Kidney (tissue), 14 donors: Measurements from ENCODE around the gene PXN. TPM values are rescaled to one million over a fixed set of nuclear protein-coding genes. Genes with fewer than 3 reads are reported as not detected.
"Not testable (repeated sequence)": the region's sequence is repeated elsewhere in the genome, so short reads cannot be mapped to it uniquely, and the experiment has no call there.

Experiments used
- DNase-seq, 5 donors: peaks; one replicate each; pipeline ENCODE4 v3.0.0-alpha.2; 2013 to 2020
- FAIRE-seq: peaks from 2 replicates; lab custom pipeline; 2012; peaks lifted over from hg19 to GRCh38; lab: Jason Lieb, UNC
- H3K27ac ChIP-seq, 2 donors: one replicate each; pipeline ENCODE4 v1.7.0; 2013; ENCODE audit warnings: low read depth in 2 of 2, low read length in 2 of 2, inconsistent platforms in 1 of 2
- H3K27me3 ChIP-seq: one replicate; pipeline ENCODE4 v1.7.1; 2013; ENCODE audit warnings: low read length, inconsistent platforms; ENCODE audit not compliant: control insufficient read depth, insufficient read depth
- H3K36me3 ChIP-seq, 3 donors: one replicate each; pipeline versions ENCODE4 v1.7.0 to v1.7.1; 2013; ENCODE audit warnings: low read length in 3 of 3, control low read depth in 1 of 3, inconsistent platforms in 1 of 3; ENCODE audit not compliant: insufficient read depth in 3 of 3, control insufficient read depth in 2 of 3
- H3K4me1 ChIP-seq, 3 donors: one replicate each; pipeline versions ENCODE4 v1.7.0 to v1.7.1; 2013; ENCODE audit warnings: low read length in 3 of 3, inconsistent platforms in 1 of 3, low read depth in 1 of 3; ENCODE audit not compliant: control insufficient read depth in 2 of 3, insufficient read depth in 2 of 3
- H3K4me3 ChIP-seq, 3 donors: one replicate each; pipeline versions ENCODE4 v1.7.0 to v1.8.1; 2013; ENCODE audit warnings: low read length in 3 of 3, control low read depth in 1 of 3, inconsistent platforms in 1 of 3
- H3K9ac ChIP-seq, 3 donors: one replicate each; pipeline versions ENCODE4 v1.7.0 to v1.7.1; 2013; ENCODE audit warnings: low read length in 3 of 3, control low read depth in 1 of 3, inconsistent platforms in 1 of 3
- H3K9me3 ChIP-seq, 3 donors: one replicate each; pipeline versions ENCODE4 v1.7.0 to v1.7.1; 2013; ENCODE audit warnings: low read length in 3 of 3, control low read depth in 1 of 3, inconsistent platforms in 1 of 3; ENCODE audit not compliant: control insufficient read depth in 2 of 3, insufficient read depth in 1 of 3
- CTCF ChIP-seq: IDR thresholded peaks from 3 replicates; pipeline ENCODE4 v1.5.1; 2012; ENCODE audit warnings: mild to moderate bottlenecking, moderate library complexity, borderline replicate concordance; ENCODE audit not compliant: insufficient read depth; ENCODE audit errors: extremely low read depth
- intact Hi-C: fragments of 100-400 bp; cut with DNase I; formaldehyde crosslinking; loops from one replicate; pipeline ENCODE4 v1.11.1; 2022
- polyA plus RNA-seq: library from polyadenylated mRNA; stranded (reverse); fragments of 350-450 nt; fragmentation: Illumina TruSeq; extraction: RNeasy Lipid Tissue Mini Kit (QIAGEN cat#74804); gene quantifications from one replicate; pipeline ENCODE4 v1.2.3, GENCODE V29; 2014; ENCODE audit warnings: low read depth, low replicate concordance; ENCODE audit not compliant: insufficient read depth
- total RNA-seq: library from RNA; stranded (reverse); fragmentation: NEBNext Ultra II Directional; extraction: Animal tissue kit (Norgen Biotek cat#: 25700); gene quantifications from one replicate; pipeline ENCODE4 v1.2.1, GENCODE V29; 2021
- donor health status: control.
- donor health status: control.
- donor health status: control.
- donor health status: control.
- donor health status: control.
- donor health status: DM: yes; HTN: yes; CAD: no.
- donor health status: Normal renal cell carcinoma (clear cell type).

The PXN gene
- total and polyA plus RNA-seq, 2 donors from 2014 or later: 57.1 to 133 TPM

GRCh38 chr12:120249266-120249874 is 16.2 kb downstream of the PXN start:
- no peak for TF ChIP-seq CTCF
- peak overlapping the region; percentile 79 to 86 for H3K27ac ChIP-seq
- FAIRE-seq (no peak), DNase-seq (no peak)
- no peaks in the 10 kb centered on the region for H3K27me3 ChIP-seq
- H3K9ac ChIP-seq: peak overlapping the region in 1 of 3 donors; percentile 46
- H3K4me1 ChIP-seq: peaks cover 0 to 37% (median 20%) of the 10 kb centered on the region in 3 donors
- H3K36me3 ChIP-seq: no peaks in the 10 kb centered on the region
- peak overlapping the region in 2 of 3 donors; percentile 14 to 30 for H3K4me3 ChIP-seq
- intact Hi-C loops: no loop called here
- H3K9me3 ChIP-seq: no peaks in the 10 kb centered on the region

GRCh38 chr12:120247621-120248030 is 17.9 kb downstream of the PXN start:
- no peak for FAIRE-seq
- Histone ChIP-seq H3K9ac (no peak overlapping the region), H3K27ac (peak overlapping the region; percentile 72 to 85)

DNA sequence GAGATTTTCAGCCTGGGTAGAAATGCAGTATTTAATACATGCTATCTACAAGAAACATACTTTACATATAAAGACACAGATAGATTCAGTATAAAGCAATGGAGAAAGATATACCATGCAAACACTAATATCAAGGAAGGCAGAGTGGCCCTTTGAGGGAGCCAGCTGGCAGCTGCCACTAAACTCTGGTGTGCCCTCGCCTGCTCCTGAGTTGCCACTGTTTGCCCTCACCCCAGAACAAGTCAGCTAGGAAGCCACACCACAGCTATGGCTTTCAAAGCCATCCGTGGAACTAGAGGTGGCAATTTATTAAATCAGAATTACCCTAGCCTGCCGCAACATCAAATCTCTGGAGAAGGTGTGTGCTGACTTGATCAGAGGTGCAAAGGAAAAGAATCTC is 18.3 kb downstream of the PXN start:
- H3K4me1 ChIP-seq: peaks cover 0 to 41% (median 35%) of the 10 kb centered on the region in 3 donors
- peak overlapping the region in 1 of 2 donors; percentile 85 for H3K27ac ChIP-seq
- FAIRE-seq: no peak

More at GRCh38 chr12:120247621-120248030, 17.9 kb downstream of the PXN start:
- intact Hi-C loops: no loop called here
- H3K4me3 ChIP-seq: peak overlapping the region in 1 of 3 donors; percentile 4
- no peaks in the 10 kb centered on the region for H3K9me3 ChIP-seq
- peaks cover 0 to 41% (median 31%) of the 10 kb centered on the region in 3 donors for H3K4me1 ChIP-seq
- no peak for TF ChIP-seq CTCF
- H3K27me3 ChIP-seq: no peaks in the 10 kb centered on the region
- no peak for DNase-seq
- H3K36me3 ChIP-seq: no peaks in the 10 kb centered on the region

DNA sequence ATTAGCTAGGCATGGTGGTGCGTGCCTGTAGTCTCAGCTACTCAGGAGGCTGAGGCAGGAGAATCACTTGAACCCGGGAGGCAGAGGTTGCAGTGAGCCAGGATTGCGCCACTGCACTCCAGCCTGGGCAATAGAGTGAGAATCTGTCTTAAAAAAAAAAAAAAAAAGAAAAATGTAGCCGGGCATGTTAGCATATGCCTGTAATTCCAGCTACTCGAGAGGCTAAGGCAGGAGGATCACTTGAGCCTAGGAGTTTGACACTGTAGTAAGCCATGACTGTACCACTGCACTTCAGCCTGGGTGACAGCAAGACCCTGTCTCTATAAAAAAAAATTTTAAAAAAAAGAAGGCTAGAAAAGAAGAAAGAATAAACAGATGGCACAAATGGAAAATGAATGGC is 18.8 kb downstream of the PXN start:
- H3K9ac ChIP-seq, FAIRE-seq, intact Hi-C loops, H3K9me3 ChIP-seq, H3K36me3 ChIP-seq, H3K27me3 ChIP-seq, DNase-seq, H3K4me3 ChIP-seq, H3K27ac ChIP-seq: not testable (repeated sequence)
- peaks cover 0 to 44% (median 40%) of the 10 kb centered on the region in 3 donors for H3K4me1 ChIP-seq

More for the DNA sequence above, 18.3 kb downstream of the PXN start:
- TF ChIP-seq CTCF: no peak
- H3K4me3 ChIP-seq: peak overlapping the region in 1 of 3 donors; percentile 4
- no peak for DNase-seq
- H3K27me3 ChIP-seq: no peaks in the 10 kb centered on the region
- H3K9ac ChIP-seq: no peak overlapping the region
- H3K36me3 ChIP-seq: no peaks in the 10 kb centered on the region
- H3K9me3 ChIP-seq: no peaks in the 10 kb centered on the region
- intact Hi-C loops: no loop called here
